ENCODE measurements around the gene CLCN4.

Gene CLCN4

DNA sequence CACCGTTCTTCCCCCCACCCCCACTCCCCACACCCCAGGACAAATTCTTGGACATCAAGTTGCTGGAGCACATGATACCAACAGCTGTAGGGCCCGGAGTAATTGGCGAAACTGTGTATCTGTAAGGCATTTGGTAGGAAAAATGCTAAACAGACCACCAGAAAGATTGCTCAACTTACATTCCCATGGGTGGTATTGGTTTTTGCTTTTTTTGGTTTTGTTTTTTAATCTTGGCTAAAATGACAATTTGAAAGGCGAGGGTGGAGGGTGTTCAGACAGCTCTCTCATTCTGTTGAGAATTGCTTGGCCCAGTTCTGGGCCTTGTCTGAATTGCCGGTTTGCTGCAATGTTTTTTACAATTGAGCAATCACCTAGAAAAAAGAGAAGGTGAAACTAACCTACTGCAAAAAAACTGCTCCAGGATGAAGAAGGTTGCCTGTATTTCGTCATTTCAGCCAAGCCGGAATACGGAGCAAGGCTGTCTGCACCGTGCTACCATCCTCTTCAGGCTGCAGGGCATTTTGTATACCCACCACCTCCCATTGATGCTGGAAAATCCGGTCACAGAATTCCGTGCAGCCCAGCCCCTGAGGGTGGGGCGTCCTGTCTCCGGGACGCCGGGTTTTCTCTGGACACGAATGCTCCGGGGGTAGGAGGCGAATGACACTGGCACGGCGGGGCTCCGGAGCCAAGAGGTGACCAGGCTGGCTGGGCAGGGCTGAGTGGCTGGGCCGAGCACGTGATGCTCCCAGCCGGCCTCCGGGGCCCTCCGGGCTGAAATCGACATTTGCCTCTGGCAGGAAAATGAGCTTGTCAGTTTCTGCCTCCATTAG lies at the start of gene CLCN4:
TSS of gene CLCN4 (plus strand) at position 777 of the 833 bp plus-strand sequence. CDS start 28,058 bp downstream, outside the sequence.
- no peak for DNase-seq (ENCODE audit: low read depth)

DNA sequence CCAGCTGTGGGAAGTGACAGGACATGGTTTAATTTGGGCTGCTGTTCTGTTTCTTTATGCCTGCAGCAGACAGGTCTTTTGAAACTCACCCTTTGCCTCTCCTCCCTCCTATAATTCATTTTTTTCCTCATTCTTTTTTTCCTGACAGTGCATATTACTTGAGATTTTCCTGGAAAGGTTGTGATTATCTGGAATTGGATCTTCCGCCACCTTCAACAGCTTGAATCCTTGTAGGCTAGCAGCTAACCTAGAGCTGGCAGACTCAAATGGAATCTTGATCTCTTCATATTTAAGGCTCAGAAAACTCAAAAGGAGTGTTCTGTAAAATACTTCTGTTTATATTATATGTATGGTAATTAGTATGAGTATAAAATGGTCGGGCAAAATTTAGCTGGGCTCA lies 49.3 kb upstream of the CLCN4 start:
- no peak for DNase-seq (ENCODE audit: low read depth)

DNA sequence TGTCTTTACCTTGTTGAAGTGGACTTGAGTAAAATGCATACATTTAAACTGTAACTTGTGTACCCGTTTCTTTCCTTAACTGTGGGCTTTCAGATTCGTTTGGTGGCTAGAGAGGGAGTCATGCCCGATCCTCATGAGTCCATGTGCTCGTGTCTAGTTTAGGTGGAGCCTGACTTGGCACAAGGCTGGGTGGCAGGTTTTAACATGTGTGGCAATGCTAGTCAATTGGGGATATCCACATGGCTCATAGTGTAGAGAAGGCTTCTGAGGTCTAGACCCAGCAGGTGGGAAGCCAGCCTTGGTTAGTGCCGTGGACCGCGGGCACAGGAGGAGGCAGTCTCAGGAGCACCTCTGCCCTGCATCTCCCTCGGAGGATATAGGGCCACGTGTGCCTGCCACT lies 48.5 kb upstream of the CLCN4 start:
- DNase-seq (ENCODE audit: low read depth) = no peak

DNA sequence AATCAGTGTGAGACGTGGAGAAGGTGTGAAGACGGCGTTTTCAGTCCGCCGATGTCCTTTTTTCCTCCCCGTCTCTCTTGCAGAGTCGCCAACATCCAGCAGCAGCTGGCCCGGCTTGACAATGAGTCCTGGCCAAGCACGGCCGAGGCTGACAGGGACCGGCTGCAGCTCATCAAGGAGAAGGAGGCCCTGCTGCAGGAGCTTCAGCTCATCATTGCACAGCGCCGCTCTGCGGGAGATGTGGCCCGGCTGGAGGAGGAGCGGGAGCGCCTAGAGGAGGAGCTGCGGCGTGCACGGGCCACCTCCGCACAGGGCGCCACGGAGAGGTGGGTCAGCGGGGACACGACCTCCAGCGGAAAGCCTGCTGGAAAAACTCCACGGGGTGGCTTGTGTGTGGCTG lies 47.1 kb upstream of the CLCN4 start:
- DNase-seq (ENCODE audit: low read depth) = no peak

DNA sequence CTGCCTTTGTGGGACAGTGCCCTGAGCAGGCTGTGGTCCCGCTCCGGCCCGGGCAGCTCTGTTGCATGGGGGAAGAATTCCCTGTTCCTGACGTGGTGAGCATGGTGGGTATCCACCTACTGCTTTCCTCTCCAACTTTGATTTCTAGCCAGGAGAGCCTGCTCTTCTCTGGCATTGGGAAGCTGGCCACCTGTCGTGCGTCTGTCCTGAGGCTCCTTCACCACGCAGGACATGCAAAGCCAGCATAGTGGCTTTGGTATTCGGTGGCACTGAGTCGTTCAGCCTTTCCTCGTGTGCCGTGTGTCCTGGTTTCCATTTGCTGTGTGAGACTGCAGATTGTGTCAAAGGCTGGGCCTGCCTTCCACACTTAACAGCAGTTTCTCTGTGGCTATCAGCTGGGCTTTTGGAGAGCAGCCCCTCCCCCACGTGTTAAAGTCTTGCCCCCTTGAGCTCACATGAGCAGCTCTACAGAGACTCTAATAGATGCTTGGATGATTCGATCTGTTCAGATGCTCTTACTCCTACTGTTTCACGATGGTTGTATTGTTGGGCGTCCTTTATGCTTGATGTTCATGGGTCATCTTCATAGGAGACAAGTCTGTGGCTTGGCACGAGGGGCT lies 46.3 kb upstream of the CLCN4 start:
- DNase-seq (ENCODE audit: low read depth) = no peak

DNA sequence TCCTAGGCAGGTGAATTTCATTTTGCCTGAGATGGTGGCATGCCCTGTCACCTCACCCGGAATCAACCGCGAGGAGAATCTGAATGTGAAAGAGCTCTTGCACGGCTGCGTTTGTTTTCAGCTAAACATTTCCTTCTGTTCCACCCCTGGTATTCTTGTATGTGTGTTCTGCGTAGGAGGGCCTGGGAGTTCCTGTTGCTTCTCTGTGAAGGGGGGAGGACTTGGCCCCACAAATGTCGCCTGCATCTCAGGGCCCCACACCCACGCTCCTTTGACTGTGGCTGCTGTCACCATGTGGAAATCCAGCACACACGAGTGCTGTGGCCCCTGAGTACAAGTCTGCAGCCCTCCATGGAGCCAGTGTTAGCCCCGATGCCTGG lies 45.8 kb upstream of the CLCN4 start:
- peak; percentile 9 for DNase-seq (ENCODE audit: low read depth)

DNA sequence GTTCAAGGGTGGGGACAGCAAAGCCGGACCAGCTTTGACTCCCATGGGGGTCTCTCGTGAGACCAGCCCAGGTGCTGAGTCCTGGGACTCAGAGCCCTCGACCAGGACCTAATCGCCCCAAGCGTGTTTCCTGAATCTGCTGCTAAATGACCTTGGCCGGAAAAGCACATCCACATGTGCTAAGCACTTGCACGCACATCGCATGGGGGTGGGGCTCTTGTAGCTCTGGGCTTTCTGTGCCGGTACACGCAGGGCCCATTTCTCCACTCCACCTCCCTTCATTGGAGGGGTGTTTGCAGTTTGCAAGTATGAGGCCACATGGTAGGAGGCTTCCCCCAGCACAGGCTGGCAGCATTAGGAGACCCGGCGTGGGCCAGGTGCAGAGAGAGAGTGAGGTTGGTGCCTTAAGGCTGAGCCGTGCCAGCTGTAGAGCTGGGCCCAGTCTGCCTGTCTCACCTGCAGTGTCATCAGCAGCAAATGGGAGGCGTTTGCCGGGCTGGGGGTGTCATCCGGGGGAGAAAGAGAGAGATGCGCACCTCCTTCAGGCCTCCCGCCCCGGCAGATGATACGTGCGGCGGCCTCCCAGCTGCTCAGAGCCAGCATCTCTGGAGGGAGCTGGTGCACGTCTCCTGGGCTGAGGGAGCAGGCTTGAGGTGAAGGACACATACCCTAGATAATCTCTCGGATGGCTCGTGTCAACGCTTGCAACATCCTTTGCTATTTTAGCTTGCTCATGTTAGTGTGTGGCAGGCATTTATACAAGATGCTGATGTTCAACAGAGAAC lies 45.2 kb upstream of the CLCN4 start:
- DNase-seq (ENCODE audit: low read depth) = peak; percentile 2

DNA sequence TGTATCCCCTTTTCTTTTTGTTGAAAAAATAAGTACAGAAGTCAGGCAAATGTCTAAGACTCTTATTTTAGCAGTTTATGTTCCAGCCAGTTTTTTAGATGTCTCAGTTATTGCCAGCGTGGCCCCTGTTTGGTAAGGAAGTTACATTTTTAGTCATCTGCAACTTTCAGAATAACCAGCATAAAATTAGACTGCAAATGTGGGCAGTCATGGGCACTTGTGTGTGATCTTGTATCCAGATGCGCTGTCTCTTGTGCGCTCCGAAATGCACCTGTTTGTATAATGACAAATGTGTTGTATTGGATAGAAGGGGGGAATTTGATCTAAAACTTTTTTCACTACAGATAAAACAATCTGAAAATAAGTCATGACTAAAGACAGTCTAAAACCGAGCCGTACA lies 44.3 kb upstream of the CLCN4 start:
- no peak for DNase-seq (ENCODE audit: low read depth)

DNA sequence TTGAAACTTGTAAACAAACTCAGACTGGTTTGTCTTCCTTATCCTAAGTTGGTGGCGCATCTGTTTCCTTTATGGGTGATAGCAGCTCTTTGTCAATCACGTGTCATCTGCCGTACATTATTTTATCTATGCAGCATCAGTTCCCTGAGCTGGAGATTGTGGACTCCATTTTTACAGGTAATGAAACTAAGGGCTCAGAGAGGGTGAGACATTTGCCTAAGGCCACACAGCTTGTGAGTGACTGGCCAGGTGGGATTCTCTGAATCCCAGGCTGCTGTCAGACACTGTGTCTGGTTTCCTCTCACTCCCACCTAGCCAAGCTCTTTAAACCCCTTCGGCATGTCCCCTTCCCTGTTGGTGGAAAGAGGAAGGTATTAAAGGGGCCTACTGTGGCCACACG lies 41.7 kb upstream of the CLCN4 start:
- no peak for DNase-seq (ENCODE audit: low read depth)

DNA sequence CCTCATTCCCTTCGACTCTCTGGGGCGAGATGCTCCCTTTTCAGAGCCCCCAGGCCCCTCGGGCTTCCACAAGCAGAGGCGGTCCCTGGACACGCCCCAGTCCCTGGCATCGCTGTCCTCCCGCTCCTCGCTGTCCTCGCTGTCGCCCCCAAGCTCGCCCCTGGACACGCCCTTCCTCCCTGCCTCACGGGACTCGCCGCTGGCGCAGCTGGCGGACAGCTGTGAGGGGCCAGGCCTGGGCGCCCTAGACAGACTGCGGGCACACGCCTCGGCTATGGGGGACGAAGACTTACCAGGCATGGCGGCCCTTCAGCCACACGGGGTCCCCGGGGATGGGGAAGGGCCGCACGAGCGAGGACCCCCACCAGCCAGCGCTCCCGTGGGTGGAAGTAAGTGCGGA lies 39.5 kb upstream of the CLCN4 start:
- DNase-seq (ENCODE audit: low read depth) = no peak

DNA sequence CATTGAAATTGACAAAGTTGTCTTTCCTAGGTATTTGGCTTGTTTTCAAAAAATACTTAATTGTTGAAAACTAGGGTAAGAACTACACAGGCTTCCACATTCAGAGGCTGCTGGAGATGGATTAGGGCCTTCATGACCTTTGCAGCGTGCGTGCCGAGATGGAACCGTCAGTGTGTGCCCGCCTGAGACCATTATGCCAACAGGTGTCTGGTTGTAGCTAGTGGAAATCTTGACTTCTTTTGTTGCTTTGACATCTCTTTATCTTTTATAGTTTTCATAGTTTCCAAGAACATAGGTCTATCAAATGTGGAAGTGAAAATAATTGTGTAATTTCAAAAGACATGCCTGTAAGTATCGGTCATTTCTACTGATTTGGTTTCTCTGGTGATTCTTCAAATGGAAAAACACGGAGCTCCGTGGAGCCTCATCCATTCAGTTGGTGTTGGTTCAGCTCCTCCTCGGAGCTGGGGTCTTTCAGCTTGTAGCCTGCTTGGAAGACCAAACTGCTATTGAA lies 38.9 kb upstream of the CLCN4 start:
- DNase-seq (ENCODE audit: low read depth) = no peak

DNA sequence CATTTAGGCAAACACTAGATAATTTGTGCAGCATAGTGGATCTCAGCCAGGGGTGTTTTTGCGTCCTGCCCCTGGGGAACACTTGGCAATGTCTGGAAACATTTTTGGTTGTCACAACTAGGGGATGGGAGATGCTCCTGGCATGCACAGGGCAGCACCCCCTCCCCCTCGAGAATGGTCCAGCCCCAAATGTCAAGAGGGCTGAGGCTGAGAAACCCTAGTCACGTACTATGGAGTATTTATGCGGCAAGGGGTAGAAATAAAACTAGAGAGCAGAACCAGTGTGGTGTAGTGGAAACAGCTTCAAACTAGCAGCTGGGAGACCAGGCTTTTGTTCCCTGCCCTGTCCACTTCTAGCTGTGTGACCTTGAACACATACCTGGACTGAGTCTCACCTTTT lies 38.2 kb upstream of the CLCN4 start:
- no peak for DNase-seq (ENCODE audit: low read depth)

DNA sequence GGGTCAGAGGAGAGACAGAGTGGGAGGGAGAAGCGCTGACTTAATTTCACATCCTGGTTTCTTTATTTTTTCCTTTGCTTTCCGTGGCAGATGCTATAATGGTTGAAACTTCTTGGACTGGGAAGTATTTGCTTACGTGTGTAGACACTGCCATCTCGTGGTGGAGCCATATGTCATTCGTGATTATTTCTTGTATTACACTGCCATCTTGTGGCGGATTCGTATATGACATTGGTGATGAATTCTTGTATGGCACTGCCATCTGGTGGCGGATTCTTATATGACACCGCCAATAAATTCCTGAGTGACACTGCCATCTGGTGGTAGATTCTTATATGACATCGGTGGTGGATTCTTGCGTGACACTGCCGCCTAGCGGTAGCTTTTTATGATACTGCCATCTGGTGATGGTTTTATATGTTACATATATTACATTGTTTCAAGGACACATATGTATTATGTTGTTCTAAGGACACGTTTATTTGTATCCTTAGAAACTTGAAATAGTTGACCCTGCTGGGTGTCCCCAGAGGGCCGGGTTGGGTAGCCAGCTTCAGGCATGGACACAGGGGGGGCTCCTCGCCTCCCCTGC lies 37.3 kb upstream of the CLCN4 start:
- peak; percentile 36 for DNase-seq (ENCODE audit: low read depth)

DNA sequence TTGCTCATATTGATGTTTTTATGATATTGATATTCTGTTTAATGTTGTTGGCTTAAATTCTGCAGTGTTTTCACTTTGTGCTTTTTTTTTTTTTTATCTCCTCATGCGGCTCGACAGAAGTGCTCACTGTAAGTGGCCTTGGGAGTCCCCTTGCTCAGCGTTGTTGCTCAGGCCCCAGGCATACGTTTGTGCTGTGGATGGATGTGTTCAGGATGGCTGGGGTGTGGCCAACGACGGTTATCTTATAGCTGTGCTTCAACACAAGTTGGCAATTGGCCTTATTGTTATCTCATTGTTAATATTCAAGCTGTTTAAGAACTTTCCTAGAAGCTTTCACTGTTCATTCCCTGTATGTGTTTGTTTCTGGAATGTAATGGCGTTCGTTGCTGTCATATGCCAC lies 36.4 kb upstream of the CLCN4 start:
- DNase-seq (ENCODE audit: low read depth) = no peak

DNA sequence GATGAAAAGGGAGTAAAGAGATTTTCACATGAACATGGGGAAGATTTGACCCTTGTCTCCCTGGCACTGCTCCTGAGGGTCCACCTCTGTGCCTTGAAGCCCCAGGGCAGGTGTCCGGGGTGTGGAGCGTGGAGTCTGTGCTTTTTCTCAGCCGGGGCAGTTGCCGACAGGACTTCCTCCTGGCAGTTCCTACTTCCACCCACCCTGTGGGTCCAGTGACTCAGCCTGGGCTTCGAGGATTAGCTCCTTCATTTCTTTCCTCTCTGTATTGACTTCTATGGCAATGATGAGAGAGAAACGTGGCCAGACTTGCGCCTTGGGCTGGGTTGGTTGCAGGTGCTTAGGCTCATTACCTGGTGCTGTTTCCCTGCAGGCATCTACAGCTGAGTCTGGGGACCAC lies 35.9 kb upstream of the CLCN4 start:
- no peak for DNase-seq (ENCODE audit: low read depth)

DNA sequence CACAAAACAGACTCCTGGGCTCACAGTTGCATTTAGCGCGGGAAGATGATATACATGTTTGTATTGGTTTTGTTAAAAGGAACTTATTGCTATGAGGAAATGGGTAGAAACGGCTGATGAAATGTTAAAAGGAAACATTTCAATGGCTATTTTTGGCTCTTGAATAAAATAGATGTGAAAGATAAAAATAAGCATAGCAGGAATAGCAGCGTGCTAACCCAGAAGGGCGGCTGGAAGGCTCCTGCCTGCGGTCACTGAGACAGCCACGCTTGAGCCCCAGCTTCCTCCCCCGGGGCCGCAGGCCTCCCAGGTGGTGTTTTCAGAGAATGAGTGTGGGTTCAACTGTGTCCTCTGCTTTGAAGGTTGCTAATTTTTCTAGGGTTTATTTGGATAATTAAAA lies 35.0 kb upstream of the CLCN4 start:
- DNase-seq (ENCODE audit: low read depth) = no peak

DNA sequence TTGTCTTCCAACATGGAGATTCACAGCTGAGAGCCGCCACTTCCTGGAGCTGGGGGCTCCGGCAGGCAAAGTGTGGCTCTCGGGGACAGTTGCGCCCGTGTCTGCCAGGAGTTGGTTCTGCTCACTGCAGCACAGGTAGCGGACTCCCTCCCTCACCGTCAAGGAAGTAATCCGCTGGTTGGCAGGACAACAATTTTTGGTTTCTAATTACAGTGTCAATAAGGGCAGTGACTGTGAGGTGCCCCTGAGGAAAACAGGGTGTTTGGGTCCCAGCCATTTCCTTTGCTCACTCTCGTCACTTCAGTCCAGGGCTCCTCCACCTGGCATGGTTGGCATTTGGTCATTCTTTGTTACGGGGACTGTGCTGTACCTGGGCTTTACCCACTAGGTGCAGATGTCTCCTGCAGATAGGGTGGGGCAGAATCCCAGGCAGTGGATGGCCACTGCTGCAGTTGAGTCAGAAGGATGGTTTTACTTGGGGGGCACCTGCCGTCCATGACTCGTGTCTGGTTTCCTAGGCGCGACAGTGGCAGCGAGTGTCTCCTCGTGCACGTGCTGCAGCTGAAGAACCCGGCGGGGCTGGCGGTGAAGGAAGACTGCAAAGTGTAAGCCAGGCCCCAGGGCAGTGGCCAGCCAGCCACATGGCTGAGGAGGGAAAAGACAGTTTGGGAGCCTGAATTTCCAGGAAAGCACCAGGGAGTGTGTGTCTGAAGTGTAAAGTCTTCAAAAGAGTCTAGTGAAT lies 32.1 kb upstream of the CLCN4 start:
- DNase-seq (ENCODE audit: low read depth) = no peak

DNA sequence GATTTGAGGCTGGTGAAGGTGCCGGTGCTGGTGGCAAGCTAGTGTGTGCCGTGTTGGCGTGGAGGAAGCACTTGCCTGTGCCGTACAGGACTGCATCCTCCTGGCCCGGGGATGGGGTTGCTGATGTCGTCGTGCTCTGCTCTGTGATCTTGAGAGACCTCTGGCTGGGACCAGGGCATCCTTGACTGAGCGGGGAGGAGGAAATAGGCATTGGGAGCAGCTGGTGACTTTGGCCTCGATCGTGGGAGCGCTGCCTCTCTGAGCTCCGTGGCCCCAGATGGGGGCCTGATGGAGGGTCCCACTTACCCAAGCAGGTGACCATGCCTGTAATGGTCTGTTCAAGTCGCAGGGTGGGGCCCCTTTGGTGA lies 31.5 kb upstream of the CLCN4 start:
- no peak for DNase-seq (ENCODE audit: low read depth)

DNA sequence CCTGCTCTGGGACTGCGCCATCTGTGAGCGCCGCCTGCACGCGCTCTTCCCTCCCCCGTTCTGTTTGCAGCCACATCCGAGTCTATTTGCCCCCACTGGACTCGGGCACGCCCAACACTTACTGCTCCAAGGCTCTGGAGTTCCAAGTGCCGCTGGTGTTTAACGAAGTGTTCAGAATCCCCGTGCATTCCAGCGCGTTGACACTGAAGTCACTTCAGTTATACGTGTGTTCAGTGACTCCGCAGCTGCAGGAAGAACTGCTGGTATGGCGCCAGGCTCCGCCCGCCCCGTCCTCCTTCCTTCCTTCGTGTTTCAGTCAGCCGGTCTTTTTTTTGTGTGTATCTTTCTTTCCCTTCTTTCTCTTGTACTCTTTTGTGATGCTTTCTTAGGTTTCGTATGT lies 30.7 kb upstream of the CLCN4 start:
- DNase-seq (ENCODE audit: low read depth) = no peak

DNA sequence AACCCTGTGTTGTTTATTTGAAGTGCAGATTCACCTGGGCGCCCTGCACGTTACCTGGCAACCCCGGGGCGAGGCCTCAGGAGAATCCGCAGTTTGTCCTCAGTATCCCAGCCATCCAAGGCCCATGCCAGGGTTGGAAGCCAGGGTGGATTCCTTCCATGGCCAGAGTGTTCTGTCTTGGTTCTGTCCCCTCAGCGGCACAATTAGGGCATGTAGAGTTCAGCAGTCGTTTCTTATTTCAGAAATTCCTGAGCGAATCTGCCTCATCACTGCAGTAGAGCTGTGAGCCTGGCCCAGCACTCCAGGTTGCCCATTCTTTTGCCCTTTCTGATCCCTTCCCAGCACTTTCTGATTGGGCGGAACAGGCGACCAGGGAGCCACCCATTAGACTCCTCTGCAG lies 29.9 kb upstream of the CLCN4 start:
- DNase-seq (ENCODE audit: low read depth) = no peak

DNA sequence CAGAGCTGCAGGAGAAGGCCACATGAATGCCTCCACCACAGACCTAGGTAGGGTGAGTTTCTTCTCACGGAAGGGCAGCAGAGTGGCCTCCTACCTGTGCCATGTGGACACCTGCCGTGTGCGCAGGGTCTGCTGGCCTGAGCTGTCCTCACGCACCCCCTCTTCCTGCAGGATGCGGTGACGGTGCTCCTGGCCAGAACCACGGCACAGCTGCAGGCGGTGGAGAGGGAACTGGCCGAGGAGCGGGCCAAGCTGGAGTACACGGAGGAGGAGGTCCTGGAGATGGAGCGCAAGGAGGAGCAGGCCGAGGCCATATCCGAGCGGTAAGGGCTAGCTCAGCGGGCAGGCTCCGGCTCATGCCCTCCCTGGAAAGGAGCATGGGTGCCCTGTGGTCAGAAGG lies 28.4 kb upstream of the CLCN4 start:
- no peak for DNase-seq (ENCODE audit: low read depth)

DNA sequence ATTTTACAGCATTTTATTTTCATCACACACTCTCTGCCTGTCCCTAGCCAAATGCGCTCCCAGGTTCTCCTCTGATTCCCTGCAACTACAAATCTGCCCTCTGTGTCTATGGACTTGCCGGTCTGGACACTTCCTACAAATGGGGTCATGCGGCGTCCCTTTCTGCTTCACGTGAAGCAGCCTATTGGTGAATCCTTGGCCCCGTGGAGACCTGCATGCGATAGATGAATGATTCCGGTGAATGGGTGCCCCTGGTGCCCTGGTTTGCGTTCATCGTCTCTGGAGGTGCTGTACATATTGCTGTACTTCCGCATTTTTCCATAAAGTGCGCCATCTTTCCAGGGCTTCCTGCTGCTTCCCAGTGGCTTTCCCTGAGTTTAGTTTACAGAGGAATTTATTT lies 27.5 kb upstream of the CLCN4 start:
- DNase-seq (ENCODE audit: low read depth) = no peak

All from stimulated activated CD8-positive, alpha-beta memory T cell treated with anti-CD3 and anti-CD28 coated beads, Interleukin-15, amount 100 ng/mL, for 24 hours (primary cell).